Breast epithelium (tissue), 4 donors: Measurements from ENCODE around the gene OR6B1. TPM values are rescaled to one million over a fixed set of nuclear protein-coding genes. Genes with fewer than 3 reads are reported as not detected.

Experiments
- DNase-seq, 2 donors: peaks; one replicate each; pipeline ENCODE4 v3.0.0-alpha.2; 2019; ENCODE audit warnings: low spot score in 2 of 2
- H3K27ac ChIP-seq, 2 donors: fragments of 200-600 bp; sonication (generic) in 1 of 2; one replicate each; pipeline ENCODE4 v1.5.1; 2016 to 2019; ENCODE audit warnings: mild to moderate bottlenecking in 1 of 2
- H3K27me3 ChIP-seq, 2 donors: fragments of 200-600 bp; sonication (generic) in 1 of 2; one replicate each; pipeline versions ENCODE4 v1.5.1 to v1.6.0; 2017 to 2019; ENCODE audit warnings: control low read depth in 1 of 2, mild to moderate bottlenecking in 1 of 2
- H3K36me3 ChIP-seq: fragments of 200-600 bp; one replicate; pipeline ENCODE4 v1.5.1; 2019
- H3K4me1 ChIP-seq, 2 donors: fragments of 200-600 bp; sonication (generic); one replicate each; pipeline ENCODE4 v1.5.1; 2016 to 2019; ENCODE audit warnings: control low read depth in 1 of 2
- H3K4me3 ChIP-seq, 3 donors: fragments of 200-600 bp; sonication (generic); 1 replicate in 2 of 3; 2 replicates in 1 of 3; pipeline ENCODE4 v1.5.1; 2016 to 2019; ENCODE audit warnings: mild to moderate bottlenecking in 3 of 3, moderate library complexity in 2 of 3
- H3K9me3 ChIP-seq, 2 donors: fragments of 200-600 bp; sonication (generic) in 1 of 2; one replicate each; pipeline ENCODE4 v1.5.1; 2016 to 2019; ENCODE audit warnings: control low read depth in 1 of 2
- POLR2A ChIP-seq: fragments of 450-650 bp; IDR thresholded peaks from one replicate; pipeline ENCODE4 v1.6.1; 2016; ENCODE audit warnings: antibody characterized with exemption, mild to moderate bottlenecking, moderate library complexity
- POLR2AphosphoS5 ChIP-seq, 3 donors: sonication (generic); formaldehyde crosslinking; IDR thresholded peaks; one replicate each; pipeline ENCODE4 v1.6.1; 2017; ENCODE audit warnings: antibody characterized with exemption in 3 of 3
- intact Hi-C: fragments of 100-400 bp; cut with DNase I; formaldehyde crosslinking; loops from one replicate; pipeline ENCODE4 v1.15.1; 2023; ENCODE audit warnings: low total_unique reads
- total RNA-seq, 3 donors: library from RNA; depleted of rRNA; stranded (reverse); fragments of >200 nt; gene quantifications; one replicate each; pipeline ENCODE4 v1.1.0, GENCODE V29; 2016
- TF ChIP-seq, protein P1 (sequence below), 3 donors: fragments of 450-650 bp; IDR thresholded peaks; one replicate each; pipeline ENCODE4 v1.5.1; 2016 to 2017; ENCODE audit warnings: antibody characterized with exemption in 3 of 3, mild to moderate bottlenecking in 3 of 3, moderate library complexity in 3 of 3

Gene OR6B1
- total RNA-seq, 3 donors from 2014 or later = not detected

DNA sequence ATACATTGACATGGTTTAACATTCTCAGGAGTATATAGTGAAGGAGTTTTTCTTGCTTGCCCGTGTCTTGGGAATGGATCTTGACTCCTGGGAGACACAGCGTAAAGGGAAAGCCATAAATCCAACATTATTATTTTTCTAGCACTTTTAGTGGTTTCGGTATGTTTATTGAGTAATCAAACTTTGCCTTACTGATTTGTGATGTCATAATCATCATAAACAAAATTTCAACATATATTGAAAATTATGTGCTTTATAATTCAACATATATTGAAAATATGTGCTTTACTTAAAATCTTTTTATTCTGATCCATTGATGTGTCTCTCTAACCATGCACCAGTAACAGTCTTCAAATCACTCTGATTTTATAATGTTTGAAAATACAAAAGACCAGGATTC is 28.4 kb downstream of the OR6B1 start:
- Histone ChIP-seq H3K4me3 (no peak overlapping the region), H3K27me3 (no peaks in the 10 kb centered on the region), H3K4me1 (no peaks in the 10 kb centered on the region), H3K36me3 (no peaks in the 10 kb centered on the region), H3K27ac (no peak overlapping the region), H3K9me3 (no peaks in the 10 kb centered on the region)
- no peak for DNase-seq
- TF ChIP-seq POLR2A (no peak), POLR2AphosphoS5 (IDR thresholded peaks at IDR 0.05) (no peak)
- TF ChIP-seq, protein P1, sequence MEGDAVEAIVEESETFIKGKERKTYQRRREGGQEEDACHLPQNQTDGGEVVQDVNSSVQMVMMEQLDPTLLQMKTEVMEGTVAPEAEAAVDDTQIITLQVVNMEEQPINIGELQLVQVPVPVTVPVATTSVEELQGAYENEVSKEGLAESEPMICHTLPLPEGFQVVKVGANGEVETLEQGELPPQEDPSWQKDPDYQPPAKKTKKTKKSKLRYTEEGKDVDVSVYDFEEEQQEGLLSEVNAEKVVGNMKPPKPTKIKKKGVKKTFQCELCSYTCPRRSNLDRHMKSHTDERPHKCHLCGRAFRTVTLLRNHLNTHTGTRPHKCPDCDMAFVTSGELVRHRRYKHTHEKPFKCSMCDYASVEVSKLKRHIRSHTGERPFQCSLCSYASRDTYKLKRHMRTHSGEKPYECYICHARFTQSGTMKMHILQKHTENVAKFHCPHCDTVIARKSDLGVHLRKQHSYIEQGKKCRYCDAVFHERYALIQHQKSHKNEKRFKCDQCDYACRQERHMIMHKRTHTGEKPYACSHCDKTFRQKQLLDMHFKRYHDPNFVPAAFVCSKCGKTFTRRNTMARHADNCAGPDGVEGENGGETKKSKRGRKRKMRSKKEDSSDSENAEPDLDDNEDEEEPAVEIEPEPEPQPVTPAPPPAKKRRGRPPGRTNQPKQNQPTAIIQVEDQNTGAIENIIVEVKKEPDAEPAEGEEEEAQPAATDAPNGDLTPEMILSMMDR (IDR thresholded peaks at IDR 0.05) = no peak
- intact Hi-C loops = no loop called here

DNA sequence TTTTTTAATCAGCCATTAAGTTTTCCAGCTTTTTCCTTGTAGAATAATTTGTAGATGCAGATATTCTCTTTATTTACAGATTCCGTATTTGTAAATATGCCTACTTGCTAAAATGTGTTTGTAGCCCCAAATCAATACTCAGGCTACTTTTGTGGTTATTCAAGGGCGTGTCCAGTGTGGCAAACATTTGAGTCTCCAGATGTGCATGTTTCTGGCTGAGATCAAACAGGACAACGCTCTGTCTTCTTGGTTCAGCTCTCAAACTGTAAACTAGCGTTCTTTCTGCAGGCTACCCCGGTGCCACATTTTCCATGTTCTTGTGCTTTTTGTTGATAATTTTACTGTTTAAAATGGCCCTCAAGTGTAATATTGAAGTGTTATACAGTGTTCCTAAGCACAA is 32.4 kb downstream of the OR6B1 start:
- Histone ChIP-seq H3K4me1 (no peaks in the 10 kb centered on the region), H3K36me3 (no peaks in the 10 kb centered on the region), H3K27ac (no peak overlapping the region), H3K27me3 (no peaks in the 10 kb centered on the region), H3K4me3 (no peak overlapping the region), H3K9me3 (no peaks in the 10 kb centered on the region)
- DNase-seq = no peak
- intact Hi-C loops = no loop called here
- TF ChIP-seq, protein P1 (IDR thresholded peaks at IDR 0.05) = no peak
- TF ChIP-seq POLR2A (no peak), POLR2AphosphoS5 (IDR thresholded peaks at IDR 0.05) (no peak)

GRCh38 chr7:144032985-144033709 is 33.0 kb downstream of the OR6B1 start:
- TF ChIP-seq POLR2AphosphoS5 (IDR thresholded peaks at IDR 0.05) = no peak
- no peak for TF ChIP-seq POLR2A
- TF ChIP-seq, protein P1 (IDR thresholded peaks at IDR 0.05) = no peak
- no peaks in the 10 kb centered on the region for H3K9me3 ChIP-seq
- no peaks in the 10 kb centered on the region for H3K27me3 ChIP-seq
- no peak overlapping the region for H3K4me3 ChIP-seq
- intact Hi-C loops = no loop called here
- H3K4me1 ChIP-seq = no peaks in the 10 kb centered on the region
- H3K36me3 ChIP-seq = no peaks in the 10 kb centered on the region
- no peak for DNase-seq
- H3K27ac ChIP-seq = no peak overlapping the region

GRCh38 chr7:144035385-144035784 is 35.3 kb downstream of the OR6B1 start:
- DNase-seq = no peak
- H3K9me3 ChIP-seq = no peaks in the 10 kb centered on the region
- intact Hi-C loops = no loop called here
- H3K4me3 ChIP-seq = no peak overlapping the region
- H3K4me1 ChIP-seq = no peaks in the 10 kb centered on the region
- no peak overlapping the region for H3K27ac ChIP-seq
- TF ChIP-seq, protein P1 (IDR thresholded peaks at IDR 0.05) = no peak
- TF ChIP-seq POLR2A = no peak
- TF ChIP-seq POLR2AphosphoS5 (IDR thresholded peaks at IDR 0.05) = no peak
- H3K27me3 ChIP-seq = no peaks in the 10 kb centered on the region
- no peaks in the 10 kb centered on the region for H3K36me3 ChIP-seq

DNA sequence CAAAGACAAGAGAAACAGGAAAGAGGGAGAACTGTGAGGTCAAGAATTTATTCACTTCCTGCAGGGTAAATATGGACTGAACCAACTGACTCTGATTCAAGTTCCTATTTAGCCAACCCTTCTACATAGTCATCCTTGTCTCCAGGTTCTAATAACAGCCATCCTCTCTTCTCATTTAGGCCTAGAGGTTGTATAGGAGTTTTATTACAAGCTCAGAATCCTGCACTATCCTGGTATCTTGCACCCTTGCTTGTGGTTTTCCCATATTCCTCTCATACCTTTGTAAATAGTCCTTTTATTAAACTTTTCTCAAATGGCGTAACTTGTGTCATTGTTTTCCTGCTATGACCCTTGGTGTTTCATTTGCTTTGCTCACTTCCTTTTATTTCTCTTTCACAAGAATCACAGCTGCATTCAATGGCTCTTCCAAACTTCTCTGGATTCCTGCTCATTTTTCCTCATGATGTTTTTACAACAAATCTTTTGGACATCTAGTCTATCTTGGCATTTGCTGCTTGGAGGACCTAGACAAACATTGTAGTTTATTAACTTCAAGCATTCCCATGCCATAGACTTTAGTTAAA is 36.3 kb downstream of the OR6B1 start:
- Histone ChIP-seq H3K36me3 (no peaks in the 10 kb centered on the region), H3K4me1 (no peaks in the 10 kb centered on the region), H3K27me3 (no peaks in the 10 kb centered on the region), H3K9me3 (no peaks in the 10 kb centered on the region), H3K4me3 (no peak overlapping the region), H3K27ac (no peak overlapping the region)
- DNase-seq = no peak
- TF ChIP-seq, protein P1 (IDR thresholded peaks at IDR 0.05) = no peak
- no peak for TF ChIP-seq POLR2AphosphoS5 (IDR thresholded peaks at IDR 0.05)
- TF ChIP-seq POLR2A = no peak
- intact Hi-C loops = no loop called here
